Gastrocnemius medialis (tissue), 4 donors: ENCODE measurements around the gene CXADR. TPM values are rescaled to one million over a fixed set of nuclear protein-coding genes. Genes with fewer than 3 reads are reported as not detected.

Source experiments
- ATAC-seq, 2 donors: fragments of 150-250 bp; one replicate each; pipeline ENCODE4 v1.9.1; 2016
- DNase-seq, 2 donors: peaks; one replicate each; pipeline ENCODE4 v3.0.0-alpha.2; 2019
- H3K27ac ChIP-seq, 4 donors: fragments of 200-600 bp; sonication (generic); 1 replicate in 1 of 4; 2 replicates in 3 of 4; pipeline ENCODE4 v1.5.1; 2016 to 2018; ENCODE audit warnings: mild to moderate bottlenecking in 2 of 4, moderate library complexity in 1 of 4
- H3K27me3 ChIP-seq, 3 donors: fragments of 200-600 bp; sonication (generic) in 2 of 3; 1 replicate in 1 of 3; 2 replicates in 2 of 3; pipeline versions ENCODE4 v1.5.1 to v1.6.0; 2016 to 2019; ENCODE audit warnings: mild to moderate bottlenecking in 1 of 3, moderate library complexity in 1 of 3
- H3K36me3 ChIP-seq, 2 donors: fragments of 200-600 bp; sonication (generic) in 1 of 2; one replicate each; pipeline ENCODE4 v1.5.1; 2017 to 2018
- H3K4me1 ChIP-seq, 2 donors: fragments of 200-600 bp; sonication (generic) in 1 of 2; one replicate each; pipeline ENCODE4 v1.5.1; 2016 to 2017; ENCODE audit warnings: mild to moderate bottlenecking in 2 of 2
- H3K4me3 ChIP-seq, 4 donors: fragments of 200-600 bp; sonication (generic) in 3 of 4; 1 replicate in 1 of 4; 2 replicates in 3 of 4; pipeline ENCODE4 v1.5.1; 2016 to 2019; ENCODE audit warnings: mild to moderate bottlenecking in 2 of 4
- H3K9me3 ChIP-seq, 3 donors: fragments of 200-600 bp; sonication (generic) in 2 of 3; 1 replicate in 1 of 3; 2 replicates in 2 of 3; pipeline ENCODE4 v1.5.1; 2016 to 2019
- CTCF ChIP-seq, 5 experiments: fragments of 450-650 bp in 3 of 5; fragments of 200-600 bp in 2 of 5; sonication (generic) in 2 of 5; IDR thresholded peaks in 4 of 5; conservative IDR thresholded peaks in 1 of 5; 1 replicate in 4 of 5; 2 replicates in 1 of 5; pipeline ENCODE4 v1.5.1; 2016 to 2019; ENCODE audit warnings: antibody characterized with exemption in 5 of 5, mild to moderate bottlenecking in 3 of 5, moderate library complexity in 3 of 5
- POLR2A ChIP-seq, 2 donors: fragments of 450-650 bp; IDR thresholded peaks; one replicate each; pipeline ENCODE4 v1.6.1; 2017; ENCODE audit warnings: antibody characterized with exemption in 2 of 2, mild to moderate bottlenecking in 2 of 2, moderate library complexity in 2 of 2
- in situ Hi-C, 4 donors: fragments of 200-750 bp; cut with MboI; loops; one replicate each; pipeline versions ENCODE4 v1.15.0 to v1.8.0; 2017; ENCODE audit warnings: low sequenced_read_pairs in 4 of 4
- intact Hi-C: fragments of 100-400 bp; cut with DNase I; formaldehyde crosslinking; loops from one replicate; pipeline ENCODE4 v1.15.1; 2023; ENCODE audit warnings: low total_unique reads
- total RNA-seq, 4 donors: library from RNA; depleted of rRNA; stranded (reverse); fragments of >200 nt; gene quantifications; one replicate each; pipeline versions ENCODE4 v1.1.0 to v1.2.3, GENCODE V29; 2016

CXADR gene
- total RNA-seq, 4 donors from 2014 or later, result 0.35 to 0.68 TPM; not detected in 2

- H3K36me3 ChIP-seq, result no peaks in the 10 kb centered on the region
- no peak for DNase-seq
- intact Hi-C loops (no loop called here), in situ Hi-C loops (no loop called here)
- H3K4me1 ChIP-seq, result no peaks in the 10 kb centered on the region
- no peak overlapping the region for H3K4me3 ChIP-seq
- H3K9me3 ChIP-seq, result no peaks in the 10 kb centered on the region
- no peak for ATAC-seq
- no peak for TF ChIP-seq POLR2A (IDR thresholded peaks at IDR 0.05)
- no peak for TF ChIP-seq CTCF (IDR thresholded peaks at IDR 0.05 in 4 of 5, conservative IDR thresholded peaks at IDR 0.05 in 1 of 5)
- no peaks in the 10 kb centered on the region for H3K27me3 ChIP-seq
- H3K27ac ChIP-seq, result no peak overlapping the region
These were observed 20.3 kb upstream of the CXADR start for GRCh38 chr21:17492415-17493168.

GRCh38 chr21:17494051-17494450 is 18.8 kb upstream of the CXADR start:
- no peaks in the 10 kb centered on the region for H3K4me1 ChIP-seq
- H3K27me3 ChIP-seq, result no peaks in the 10 kb centered on the region
- in situ Hi-C loops (no loop called here), intact Hi-C loops (no loop called here)
- DNase-seq (no peak), ATAC-seq (no peak)
- no peaks in the 10 kb centered on the region for H3K9me3 ChIP-seq
- no peak overlapping the region for H3K27ac ChIP-seq
- TF ChIP-seq POLR2A (IDR thresholded peaks at IDR 0.05) (no peak), CTCF (IDR thresholded peaks at IDR 0.05 in 4 of 5, conservative IDR thresholded peaks at IDR 0.05 in 1 of 5) (no peak)
- H3K36me3 ChIP-seq, result no peaks in the 10 kb centered on the region
- H3K4me3 ChIP-seq, result no peak overlapping the region

- Histone ChIP-seq H3K36me3 (no peaks in the 10 kb centered on the region), H3K27ac (no peak overlapping the region), H3K4me3 (no peak overlapping the region), H3K4me1 (no peaks in the 10 kb centered on the region), H3K9me3 (no peaks in the 10 kb centered on the region), H3K27me3 (no peaks in the 10 kb centered on the region)
- intact Hi-C loops (no loop called here), in situ Hi-C loops (no loop called here)
- ATAC-seq, result no peak
- DNase-seq, result no peak
- no peak for TF ChIP-seq CTCF (IDR thresholded peaks at IDR 0.05 in 4 of 5, conservative IDR thresholded peaks at IDR 0.05 in 1 of 5)
- no peak for TF ChIP-seq POLR2A (IDR thresholded peaks at IDR 0.05)
These were observed 17.2 kb upstream of the CXADR start for GRCh38 chr21:17495680-17496079.

GRCh38 chr21:17497316-17497715 is 15.5 kb upstream of the CXADR start:
- intact Hi-C loops, result no loop called here
- in situ Hi-C loops, result no loop called here
- no peak for TF ChIP-seq CTCF (IDR thresholded peaks at IDR 0.05 in 4 of 5, conservative IDR thresholded peaks at IDR 0.05 in 1 of 5)
- TF ChIP-seq POLR2A (IDR thresholded peaks at IDR 0.05), result no peak

GRCh38 chr21:17498586-17498985 is 14.3 kb upstream of the CXADR start:
- in situ Hi-C loops (no loop called here), intact Hi-C loops (no loop called here)
- no peak for TF ChIP-seq POLR2A (IDR thresholded peaks at IDR 0.05)
- TF ChIP-seq CTCF (IDR thresholded peaks at IDR 0.05 in 4 of 5, conservative IDR thresholded peaks at IDR 0.05 in 1 of 5), result no peak
- no peaks in the 10 kb centered on the region for H3K4me1 ChIP-seq
- H3K27ac ChIP-seq, result no peak overlapping the region
- no peaks in the 10 kb centered on the region for H3K27me3 ChIP-seq
- no peaks in the 10 kb centered on the region for H3K9me3 ChIP-seq
- no peaks in the 10 kb centered on the region for H3K36me3 ChIP-seq
- ATAC-seq (no peak), DNase-seq (no peak)
- H3K4me3 ChIP-seq, result no peak overlapping the region

More at GRCh38 chr21:17497316-17497715, 15.5 kb upstream of the CXADR start:
- no peak overlapping the region for H3K4me3 ChIP-seq
- H3K9me3 ChIP-seq, result no peaks in the 10 kb centered on the region
- H3K27me3 ChIP-seq, result no peaks in the 10 kb centered on the region
- no peak for DNase-seq
- no peaks in the 10 kb centered on the region for H3K4me1 ChIP-seq
- no peak for ATAC-seq
- no peak overlapping the region for H3K27ac ChIP-seq
- no peaks in the 10 kb centered on the region for H3K36me3 ChIP-seq
